Stimulated activated CD4-positive, alpha-beta T cell treated with anti-CD3 and anti-CD28 coated beads, Interleukin-15, amount 100 ng/mL, for 24 hours (primary cell): ENCODE results near the gene RDH5.

Experiments used
- DNase-seq: peaks from one replicate; pipeline ENCODE4 v3.0.0-alpha.2; 2020

The RDH5 gene, protein sequence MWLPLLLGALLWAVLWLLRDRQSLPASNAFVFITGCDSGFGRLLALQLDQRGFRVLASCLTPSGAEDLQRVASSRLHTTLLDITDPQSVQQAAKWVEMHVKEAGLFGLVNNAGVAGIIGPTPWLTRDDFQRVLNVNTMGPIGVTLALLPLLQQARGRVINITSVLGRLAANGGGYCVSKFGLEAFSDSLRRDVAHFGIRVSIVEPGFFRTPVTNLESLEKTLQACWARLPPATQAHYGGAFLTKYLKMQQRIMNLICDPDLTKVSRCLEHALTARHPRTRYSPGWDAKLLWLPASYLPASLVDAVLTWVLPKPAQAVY

GRCh38 chr12:55720071-55720564 lies at the start of gene RDH5:
Gene RDH5 (plus strand): TSS chr12:55720393. CDS start chr12:55721185, 792 bp downstream.
- DNase-seq: no peak

DNA sequence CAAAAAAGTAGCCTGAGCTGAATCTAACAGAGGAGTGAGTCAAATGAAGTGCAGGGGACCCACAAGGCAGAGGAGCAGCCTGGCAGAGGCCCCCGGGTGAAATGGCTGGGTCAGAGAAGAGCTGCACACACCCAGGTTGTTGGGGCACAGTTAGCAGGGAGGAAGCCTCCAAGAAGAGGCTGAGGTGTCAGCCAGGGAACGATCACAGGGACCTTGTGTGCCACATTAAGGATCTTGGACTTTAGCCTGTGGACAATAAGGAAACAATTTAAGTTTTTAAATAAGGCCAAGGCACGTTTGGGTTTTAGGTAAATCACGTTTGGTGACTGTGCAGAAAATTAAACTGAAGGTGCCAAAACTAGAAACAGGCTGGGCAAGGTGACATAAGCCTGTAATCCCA lies 48.4 kb upstream of the RDH5 start:
- DNase-seq: no peak

DNA sequence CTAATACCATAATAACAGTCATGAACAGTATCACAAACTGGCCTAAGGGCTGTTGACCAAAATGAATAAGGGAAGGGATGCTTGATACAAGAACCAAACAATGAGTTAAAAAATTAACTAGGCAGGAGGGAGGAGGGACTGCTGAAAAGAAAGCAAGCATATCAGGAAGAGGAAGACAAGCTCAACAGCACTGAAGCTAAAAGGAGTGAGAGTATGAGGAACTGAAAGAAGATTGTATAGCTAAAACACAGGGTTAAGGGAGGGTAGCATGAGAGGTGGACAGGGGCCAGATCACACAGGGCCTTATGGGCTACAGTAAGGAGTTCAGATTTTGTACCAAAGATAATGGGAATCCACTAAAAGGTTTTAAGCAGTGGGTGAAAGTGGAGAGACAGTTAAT lies 46.6 kb upstream of the RDH5 start:
- DNase-seq: no peak

DNA sequence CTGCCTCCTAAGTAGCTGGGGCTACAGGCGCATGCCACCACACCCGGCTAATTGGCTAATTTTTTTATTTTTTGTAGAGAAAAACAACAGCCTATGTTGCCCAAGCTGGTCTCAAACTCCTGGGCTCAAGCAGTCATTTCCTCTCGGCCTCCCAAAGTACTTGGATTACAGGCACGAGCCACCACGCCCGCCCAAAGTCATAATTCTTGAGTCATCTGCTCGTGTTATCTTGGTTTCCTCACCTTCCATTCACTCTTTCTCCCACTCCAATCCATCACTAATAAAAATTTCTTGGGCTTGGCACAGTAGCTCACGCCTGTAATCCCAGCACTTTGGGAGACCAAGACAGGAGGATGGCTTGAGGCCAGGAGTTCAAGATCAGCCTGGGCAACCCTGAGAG lies 44.5 kb upstream of the RDH5 start:
- DNase-seq: no peak

- no peak for DNase-seq
Measured at GRCh38 chr12:55676707-55677106, 43.5 kb upstream of the RDH5 start.

- DNase-seq: no peak
Measured at GRCh38 chr12:55679691-55680090, 40.5 kb upstream of the RDH5 start.

- peak; percentile 10 for DNase-seq
Measured at GRCh38 chr12:55681142-55682077, 38.8 kb upstream of the RDH5 start.

DNA sequence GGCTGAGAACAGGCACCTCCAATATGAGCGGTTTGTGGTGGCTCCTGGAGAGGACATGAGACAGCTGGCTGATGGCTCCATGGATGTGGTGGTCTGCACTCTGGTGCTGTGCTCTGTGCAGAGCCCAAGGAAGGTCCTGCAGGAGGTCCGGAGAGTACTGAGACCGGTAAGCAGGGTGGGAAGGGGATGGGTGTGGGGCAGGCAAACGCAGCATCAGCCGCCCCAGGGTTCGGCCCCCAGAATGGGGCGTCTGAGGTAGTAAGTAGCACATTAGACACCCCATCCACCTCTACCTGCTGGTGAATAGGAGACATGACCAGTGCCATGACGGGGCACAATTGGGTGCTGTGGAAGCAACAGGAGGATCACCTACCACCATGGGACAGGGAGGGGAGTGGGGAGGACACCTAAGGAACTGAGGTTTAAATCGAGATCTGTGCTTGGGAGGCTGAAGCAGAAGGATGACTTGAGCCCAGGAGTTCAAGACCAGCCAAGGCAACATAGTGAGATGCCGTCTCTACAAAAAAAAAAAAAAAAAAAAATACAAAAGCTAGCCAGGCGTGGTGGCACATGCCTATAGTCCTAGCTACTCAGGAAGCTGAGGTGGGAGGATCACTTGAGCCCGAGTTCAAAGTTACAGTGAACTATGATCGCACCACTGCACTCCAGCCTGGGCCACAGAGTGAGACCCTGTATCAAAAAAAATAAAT lies 38.0 kb upstream of the RDH5 start:
- DNase-seq: no peak

DNA sequence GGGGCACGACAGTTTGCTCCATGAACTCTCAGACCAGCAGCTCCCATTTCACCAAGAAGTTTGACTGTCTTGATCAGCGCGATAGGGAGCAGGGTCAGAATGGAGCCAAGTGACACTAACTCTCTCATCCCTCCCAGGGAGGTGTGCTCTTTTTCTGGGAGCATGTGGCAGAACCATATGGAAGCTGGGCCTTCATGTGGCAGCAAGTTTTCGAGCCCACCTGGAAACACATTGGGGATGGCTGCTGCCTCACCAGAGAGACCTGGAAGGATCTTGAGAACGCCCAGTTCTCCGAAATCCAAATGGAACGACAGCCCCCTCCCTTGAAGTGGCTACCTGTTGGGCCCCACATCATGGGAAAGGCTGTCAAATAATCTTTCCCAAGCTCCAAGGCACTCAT lies 36.5 kb upstream of the RDH5 start:
- DNase-seq: no peak

DNA sequence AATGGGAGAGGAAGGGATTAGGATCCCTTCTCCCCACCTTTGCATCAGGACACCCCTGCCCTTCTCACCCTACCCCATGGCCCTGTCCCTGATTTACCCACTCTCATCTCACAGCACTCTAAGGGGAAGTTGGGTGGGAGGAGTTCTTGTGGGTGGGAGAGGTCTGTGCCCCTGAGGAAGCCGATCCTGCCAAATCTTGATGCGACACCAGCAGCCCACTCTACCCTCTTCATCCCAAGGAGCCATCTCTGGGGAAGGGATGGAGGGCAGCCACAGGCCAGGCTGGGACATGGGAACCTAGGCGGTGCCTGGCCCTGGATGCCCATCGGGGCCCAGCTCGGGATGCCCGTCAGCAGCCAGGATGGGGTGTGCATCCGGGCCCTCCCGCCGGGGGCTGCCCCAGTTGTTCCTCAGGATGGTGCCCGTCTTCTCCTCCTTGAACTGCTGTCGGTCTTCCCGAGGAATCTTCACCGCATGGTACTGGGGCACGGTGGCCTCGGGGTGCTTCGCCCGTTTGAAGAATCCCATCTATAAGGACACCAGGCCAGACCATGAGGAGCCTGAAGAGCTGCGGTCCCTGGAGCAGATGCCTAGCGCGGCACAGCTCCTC lies 35.3 kb upstream of the RDH5 start:
- no peak for DNase-seq

GRCh38 chr12:55685671-55686070 lies 34.5 kb upstream of the RDH5 start:
- no peak for DNase-seq

- DNase-seq: no peak
Measured at GRCh38 chr12:55686366-55687010, 33.7 kb upstream of the RDH5 start.

- peak; percentile 60 for DNase-seq
Measured at GRCh38 chr12:55687746-55688145, 32.4 kb upstream of the RDH5 start.

- no peak for DNase-seq
Measured at GRCh38 chr12:55688716-55689655, 31.2 kb upstream of the RDH5 start.

GRCh38 chr12:55692631-55693322 lies 27.4 kb upstream of the RDH5 start:
- no peak for DNase-seq

GRCh38 chr12:55693323-55694187 lies 26.6 kb upstream of the RDH5 start:
- no peak for DNase-seq

DNA sequence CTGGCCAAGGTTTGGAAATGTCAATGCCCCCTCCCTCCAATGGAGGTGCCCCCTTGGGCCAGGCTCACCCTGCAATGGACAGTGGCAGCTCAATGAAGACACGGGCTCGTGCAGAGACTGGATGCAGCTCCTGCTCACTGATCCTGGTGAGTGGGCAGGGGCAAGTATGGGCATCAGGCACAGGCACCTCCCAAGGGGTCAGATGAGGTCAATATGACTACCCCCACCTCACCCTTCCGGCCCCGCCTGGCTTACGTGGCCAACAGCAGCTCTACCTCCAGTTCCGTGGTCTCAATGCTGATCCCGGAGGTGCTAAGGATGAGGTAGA lies 26.0 kb upstream of the RDH5 start:
- DNase-seq: no peak

DNA sequence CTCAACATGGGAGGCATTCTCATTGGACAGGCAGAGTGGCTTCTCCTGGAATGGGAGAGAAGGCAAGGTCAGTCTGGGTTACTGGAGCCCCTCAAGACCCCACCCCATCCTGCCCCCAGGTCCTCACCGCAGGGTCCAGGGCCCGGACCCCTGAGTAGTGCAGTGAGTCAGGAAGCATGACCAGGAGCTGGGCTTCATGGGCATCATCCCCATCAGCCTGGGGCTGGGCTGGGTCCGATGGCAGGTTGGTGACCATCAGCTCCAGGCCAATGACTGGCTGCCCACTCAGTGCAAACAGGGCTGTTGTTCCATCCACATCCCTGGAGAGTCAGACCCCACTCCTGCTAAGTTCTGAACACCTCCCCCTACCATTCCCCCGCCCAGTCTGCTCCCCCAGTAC lies 25.5 kb upstream of the RDH5 start:
- DNase-seq: no peak

GRCh38 chr12:55695349-55695748 lies 24.8 kb upstream of the RDH5 start:
- DNase-seq: no peak

DNA sequence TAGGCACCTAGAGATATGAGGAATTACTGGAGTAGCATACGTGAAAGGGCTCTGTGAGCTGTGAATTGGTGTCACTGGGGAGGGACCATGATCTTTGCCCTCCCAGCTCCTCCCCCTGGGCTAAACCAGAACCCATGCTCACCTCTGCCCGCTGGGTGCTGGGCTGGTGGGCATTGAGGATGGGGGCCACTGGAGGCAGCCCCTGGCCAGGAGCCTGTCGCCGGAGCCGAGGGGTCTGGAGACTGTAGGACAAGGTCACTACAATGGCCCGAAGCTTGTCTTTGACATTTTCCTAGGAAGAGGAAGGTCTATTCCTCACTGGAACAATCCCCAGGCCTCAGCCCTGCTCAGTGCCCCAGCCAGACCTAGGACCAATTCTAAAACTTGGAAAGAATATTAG lies 24.1 kb upstream of the RDH5 start:
- DNase-seq: no peak
